Measurements from ENCODE around the gene TSPAN16. TPM values are rescaled to one million over a fixed set of nuclear protein-coding genes. Genes with fewer than 3 reads are reported as not detected.
"Not testable (repeated sequence)": the region's sequence is repeated elsewhere in the genome, so short reads cannot be mapped to it uniquely, and the experiment has no call there.

TSPAN16 gene
- total RNA-seq, 2 experiments from 2014 or later: not detected

GRCh38 chr19:11346104-11346940 lies 50.4 kb downstream of the TSPAN16 start, which contains the start of the genes CCDC159 and TMEM205:
Gene CCDC159, plus strand, starts transcription at chr19:11346519. Its CDS starts 88 bp downstream, at chr19:11346607.
Gene TMEM205, minus strand, starts transcription at chr19:11346268. Its CDS starts 649 bp downstream, at chr19:11345619.
- ChIA-PET CTCF (interaction anchor here (0.8 to 1.5 kb wide), 11 partner anchors 22 to 136 kb away, joined by 3 to 8 read pairs (median 3); partner anchors contain the start of genes ODAD3, PRKCSH and SWSAP1), POLR2A (interaction anchor here (0.7 to 1.9 kb wide), 3 partner anchors 23 to 135 kb away, joined by 3 to 9 read pairs (median 3); partner anchors contain the start of genes ELAVL3 and SWSAP1)
- intact Hi-C loops (cut with micrococcal nuclease): no loop called here
- DNase-seq: peak; percentile 100
- H3K36me3 Mint-ChIP-seq (ENCODE audit: low read depth): peaks cover 11% of the 10 kb centered on the region
- peaks cover 8% of the 10 kb centered on the region for H3K9me3 Mint-ChIP-seq
- ATAC-seq: peak; percentile 97
- TF ChIP-seq, protein P1, sequence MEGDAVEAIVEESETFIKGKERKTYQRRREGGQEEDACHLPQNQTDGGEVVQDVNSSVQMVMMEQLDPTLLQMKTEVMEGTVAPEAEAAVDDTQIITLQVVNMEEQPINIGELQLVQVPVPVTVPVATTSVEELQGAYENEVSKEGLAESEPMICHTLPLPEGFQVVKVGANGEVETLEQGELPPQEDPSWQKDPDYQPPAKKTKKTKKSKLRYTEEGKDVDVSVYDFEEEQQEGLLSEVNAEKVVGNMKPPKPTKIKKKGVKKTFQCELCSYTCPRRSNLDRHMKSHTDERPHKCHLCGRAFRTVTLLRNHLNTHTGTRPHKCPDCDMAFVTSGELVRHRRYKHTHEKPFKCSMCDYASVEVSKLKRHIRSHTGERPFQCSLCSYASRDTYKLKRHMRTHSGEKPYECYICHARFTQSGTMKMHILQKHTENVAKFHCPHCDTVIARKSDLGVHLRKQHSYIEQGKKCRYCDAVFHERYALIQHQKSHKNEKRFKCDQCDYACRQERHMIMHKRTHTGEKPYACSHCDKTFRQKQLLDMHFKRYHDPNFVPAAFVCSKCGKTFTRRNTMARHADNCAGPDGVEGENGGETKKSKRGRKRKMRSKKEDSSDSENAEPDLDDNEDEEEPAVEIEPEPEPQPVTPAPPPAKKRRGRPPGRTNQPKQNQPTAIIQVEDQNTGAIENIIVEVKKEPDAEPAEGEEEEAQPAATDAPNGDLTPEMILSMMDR (IDR thresholded peaks at IDR 0.05): no peak
- peaks cover 24% of the 10 kb centered on the region for H3K4me1 Mint-ChIP-seq (ENCODE audit: low read depth)
- peak within 1 kb of the TSS; percentile 92 for H3K27ac Mint-ChIP-seq
- peak within 1 kb of the TSS; percentile 97 for H3K4me3 Mint-ChIP-seq
- no peaks in the 10 kb centered on the region for H3K27me3 Mint-ChIP-seq

DNA sequence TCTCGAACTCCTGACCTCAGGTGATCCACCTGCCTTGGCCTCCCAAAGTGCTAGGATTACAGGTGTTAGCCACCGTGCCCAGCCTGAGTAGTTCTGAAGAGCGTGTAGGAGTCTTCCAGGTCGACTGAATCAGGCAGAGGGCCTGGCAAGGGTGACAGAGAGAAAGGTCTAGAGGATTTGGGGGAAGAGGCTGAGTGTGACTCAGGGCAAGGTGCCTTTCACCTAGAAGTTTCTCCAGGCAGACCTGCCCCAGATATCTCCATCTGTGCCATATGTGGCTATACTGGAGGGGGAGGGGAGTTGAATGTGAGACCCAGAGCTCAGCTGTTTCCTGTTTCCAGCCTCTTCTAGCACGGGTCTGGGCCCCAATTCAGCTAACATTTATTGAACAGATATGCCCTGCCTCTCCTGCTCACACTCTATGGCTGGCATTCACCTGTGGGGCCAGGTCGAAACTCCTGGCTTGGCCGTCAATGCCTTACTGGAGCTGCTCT lies 51.6 kb downstream of the TSPAN16 start:
- no peak overlapping the region for H3K27ac Mint-ChIP-seq
- no peak for DNase-seq

GRCh38 chr19:11349171-11349570 lies 53.2 kb downstream of the TSPAN16 start:
- Mint-ChIP-seq H3K27ac (no peak overlapping the region), H3K4me1 (ENCODE audit: low read depth) (peaks cover 24% of the 10 kb centered on the region), H3K9me3 (peaks cover 8% of the 10 kb centered on the region), H3K27me3 (no peaks in the 10 kb centered on the region), H3K4me3 (no peak overlapping the region), H3K36me3 (ENCODE audit: low read depth) (peaks cover 11% of the 10 kb centered on the region)
- ATAC-seq: no peak
- no peak for DNase-seq
- ChIA-PET POLR2A (no interaction called here), CTCF (interaction anchor here (0.5 kb wide), 1 partner anchor 33 kb away, joined by 3 read pairs; no protein-coding TSS in a partner anchor)
- TF ChIP-seq, protein P1 (IDR thresholded peaks at IDR 0.05): no peak
- intact Hi-C loops (cut with micrococcal nuclease): no loop called here

More for the DNA sequence above, 51.6 kb downstream of the TSPAN16 start:
- Mint-ChIP-seq H3K36me3 (ENCODE audit: low read depth) (peaks cover 11% of the 10 kb centered on the region), H3K9me3 (peaks cover 8% of the 10 kb centered on the region), H3K27me3 (no peaks in the 10 kb centered on the region), H3K4me3 (peak overlapping the region; percentile 97), H3K4me1 (ENCODE audit: low read depth) (peaks cover 24% of the 10 kb centered on the region)
- ChIA-PET CTCF (interaction anchor here (0.7 kb wide), 1 partner anchor 34 kb away, joined by 3 read pairs; no protein-coding TSS in a partner anchor), POLR2A (interaction anchor here (1.1 to 1.9 kb wide), 2 partner anchors 21 to 27 kb away, joined by 3 to 9 read pairs; partner anchors contain the start of gene SWSAP1)
- TF ChIP-seq, protein P1 (IDR thresholded peaks at IDR 0.05): no peak
- intact Hi-C loops (cut with micrococcal nuclease): no loop called here
- no peak for ATAC-seq

DNA sequence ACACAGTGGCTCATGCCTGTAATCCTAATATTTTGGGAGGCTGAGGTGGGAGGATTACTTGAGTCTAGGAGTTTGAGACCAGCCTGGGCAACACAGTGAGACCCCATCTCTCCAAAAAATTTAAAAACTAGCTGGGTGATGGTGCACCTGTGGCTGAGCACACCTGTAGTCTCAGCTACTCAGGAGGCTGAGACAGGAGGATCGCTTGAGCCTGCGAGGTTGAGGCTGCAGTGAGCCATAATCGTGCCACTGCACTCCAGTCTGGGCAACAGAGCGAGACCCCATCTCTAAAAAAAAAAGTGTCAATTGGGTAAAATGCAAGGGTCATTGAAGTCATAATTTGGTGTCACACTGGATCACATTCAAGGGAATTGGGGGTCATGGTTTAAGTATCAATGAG lies 58.1 kb downstream of the TSPAN16 start:
- H3K9me3 Mint-ChIP-seq; POLR2A ChIA-PET; H3K4me1 Mint-ChIP-seq (ENCODE audit: low read depth); H3K27ac Mint-ChIP-seq; DNase-seq; H3K4me3 Mint-ChIP-seq; intact Hi-C loops (cut with micrococcal nuclease); CTCF ChIA-PET; H3K36me3 Mint-ChIP-seq (ENCODE audit: low read depth); ATAC-seq: not testable (repeated sequence)
- peaks cover 10% of the 10 kb centered on the region for H3K27me3 Mint-ChIP-seq

GRCh38 chr19:11355160-11356073 lies 59.5 kb downstream of the TSPAN16 start, which contains the start of gene PLPPR2:
Gene PLPPR2, plus strand, starts transcription at chr19:11355432. Its CDS starts 2,242 bp downstream, at chr19:11357674.
- POLR2A ChIA-PET: no interaction called here
- no peak within 1 kb of the TSS for H3K27ac Mint-ChIP-seq

More at GRCh38 chr19:11355160-11356073, 59.5 kb downstream of the TSPAN16 start, which contains the start of gene PLPPR2:
- peak; percentile 97 for ATAC-seq
- TF ChIP-seq, protein P1 (IDR thresholded peaks at IDR 0.05): no peak
- peak within 1 kb of the TSS; percentile 39 for H3K4me3 Mint-ChIP-seq
- CTCF ChIA-PET: no interaction called here
- no peaks in the 10 kb centered on the region for H3K36me3 Mint-ChIP-seq (ENCODE audit: low read depth)
- DNase-seq: peak; percentile 92
- intact Hi-C loops (cut with micrococcal nuclease): no loop called here
- H3K27me3 Mint-ChIP-seq: peaks cover 10% of the 10 kb centered on the region
- no peaks in the 10 kb centered on the region for H3K9me3 Mint-ChIP-seq
- peaks cover 8% of the 10 kb centered on the region for H3K4me1 Mint-ChIP-seq (ENCODE audit: low read depth)

Data from activated CD8-positive, alpha-beta T cell treated with anti-CD3 and anti-CD28 coated beads for 36 hours (primary cell).